ENCODE results near the gene INPP5A.
"Not testable (repeated sequence)": the region's sequence is repeated elsewhere in the genome, so short reads cannot be mapped to it uniquely, and the experiment has no call there.

INPP5A gene

GRCh38 chr10:132787495-132788179 is 250.1 kb downstream of the INPP5A start:
- no peak for TF ChIP-seq CTCF (conservative IDR thresholded peaks at IDR 0.05)
- H3K27ac ChIP-seq: no peak overlapping the region

- H3K27ac ChIP-seq: no peak overlapping the region
- peak; percentile 45 for TF ChIP-seq CTCF (conservative IDR thresholded peaks at IDR 0.05)
Observed at GRCh38 chr10:132788180-132788830, 250.7 kb downstream of the INPP5A start.

DNA sequence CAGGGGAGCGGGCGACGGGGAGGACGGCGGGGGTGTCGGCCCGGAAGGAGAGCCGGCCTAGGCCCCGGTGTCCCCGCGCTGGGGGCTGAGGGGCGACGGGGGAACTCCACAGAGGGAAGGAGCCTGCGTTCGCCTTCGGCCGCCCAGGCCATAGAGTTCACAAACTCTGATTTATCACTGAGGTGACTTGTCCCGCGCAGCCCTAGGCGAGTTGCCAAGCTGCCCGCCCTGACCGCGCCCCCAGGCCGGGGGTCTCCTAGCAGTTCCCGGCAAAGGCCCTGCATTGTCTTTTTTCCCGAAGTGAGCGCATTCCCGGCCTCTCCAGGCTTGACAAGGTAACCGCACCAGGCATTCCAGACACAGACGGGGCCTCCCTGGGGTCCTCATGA is 251.2 kb downstream of the INPP5A start:
- H3K27ac ChIP-seq: no peak overlapping the region

DNA sequence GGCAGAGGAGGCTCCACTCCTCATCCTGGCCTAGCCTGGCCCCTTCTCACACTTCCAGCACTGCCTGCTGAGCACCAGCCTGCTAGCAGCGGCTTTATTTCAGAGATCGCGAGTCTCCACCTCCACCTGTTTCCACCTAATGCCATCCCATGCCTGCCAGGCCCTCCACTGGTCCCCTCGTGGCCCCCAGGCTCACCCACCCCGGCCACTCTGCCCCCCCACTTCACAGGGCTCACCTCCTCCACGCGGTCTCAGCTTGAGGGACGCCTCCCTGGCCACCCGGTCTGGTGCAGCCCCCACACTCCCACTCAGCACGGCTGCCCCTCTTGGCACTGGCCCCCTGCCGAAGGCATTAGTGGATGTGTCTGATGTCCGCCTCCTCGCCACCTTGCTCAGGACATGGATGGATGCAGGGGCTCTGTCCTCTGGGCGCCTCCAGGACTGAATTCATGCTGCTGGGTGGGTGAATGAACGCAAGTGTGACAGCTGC is 252.1 kb downstream of the INPP5A start:
- no peak for TF ChIP-seq CTCF (conservative IDR thresholded peaks at IDR 0.05)
- no peak overlapping the region for H3K27ac ChIP-seq

More for the DNA sequence above, 251.2 kb downstream of the INPP5A start:
- no peak for TF ChIP-seq CTCF (conservative IDR thresholded peaks at IDR 0.05)

GRCh38 chr10:132790470-132790869 is 252.9 kb downstream of the INPP5A start:
- no peak for TF ChIP-seq CTCF (conservative IDR thresholded peaks at IDR 0.05)

DNA sequence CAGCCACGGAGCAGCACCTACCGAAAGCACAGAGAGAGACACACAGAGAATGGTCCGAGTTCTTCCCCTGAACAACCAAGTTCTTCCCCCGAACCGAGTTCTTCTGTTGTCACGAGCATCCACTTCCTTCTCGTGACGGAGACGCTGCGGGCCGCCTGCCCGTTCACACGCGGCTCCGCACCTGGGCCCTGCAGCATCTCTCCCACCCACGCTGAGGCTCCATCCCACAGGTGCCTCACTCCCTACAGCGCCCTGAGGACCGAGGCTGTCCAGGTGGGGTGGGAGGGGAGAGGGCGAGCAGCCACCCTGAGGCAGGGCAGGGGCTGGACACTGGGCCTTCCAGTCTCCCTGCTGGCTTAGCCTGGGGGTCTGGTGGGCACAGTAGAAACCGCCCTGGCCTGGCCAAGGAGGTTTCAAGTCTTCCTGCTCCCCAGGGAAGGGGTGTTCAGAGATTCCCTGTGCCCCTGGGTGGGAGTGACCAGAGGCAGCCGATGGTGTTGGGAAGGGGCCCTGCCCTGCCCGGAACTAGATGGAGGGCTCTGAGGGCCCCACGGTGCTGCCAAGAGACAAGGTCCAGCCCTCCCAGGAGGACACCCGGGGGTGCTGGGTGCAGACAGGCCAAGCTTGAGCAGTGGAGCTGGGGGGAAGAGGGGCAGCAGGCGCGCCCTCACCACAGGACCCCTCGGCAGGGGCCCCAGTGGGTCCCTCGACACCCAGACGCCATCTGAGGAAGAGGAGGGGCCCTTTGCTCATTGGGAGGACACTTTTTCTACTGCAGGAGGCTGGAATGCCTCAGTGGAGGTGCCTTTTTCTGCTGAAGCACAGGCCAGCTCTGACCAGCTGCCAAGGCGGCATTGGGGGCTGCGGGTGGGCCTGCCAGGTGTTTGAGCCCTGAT is 253.6 kb downstream of the INPP5A start:
- H3K27ac ChIP-seq: no peak overlapping the region
- TF ChIP-seq CTCF (conservative IDR thresholded peaks at IDR 0.05): no peak

More at GRCh38 chr10:132790470-132790869, 252.9 kb downstream of the INPP5A start:
- no peak overlapping the region for H3K27ac ChIP-seq

- H3K27ac ChIP-seq: not testable (repeated sequence)
Observed at GRCh38 chr10:132792099-132792498, 254.5 kb downstream of the INPP5A start.

Measured in VCaP (cell line).